GM18870 (cell line): ENCODE results near the gene KRT5.

ENCODE experiments used
- ATAC-seq: cut with Tn5 transposase; IDR thresholded peaks from one replicate; pipeline ENCODE4 v1.9.1; 2021; ENCODE audit warnings: moderate library complexity; ENCODE audit not compliant: unreplicated experiment

KRT5 gene

DNA sequence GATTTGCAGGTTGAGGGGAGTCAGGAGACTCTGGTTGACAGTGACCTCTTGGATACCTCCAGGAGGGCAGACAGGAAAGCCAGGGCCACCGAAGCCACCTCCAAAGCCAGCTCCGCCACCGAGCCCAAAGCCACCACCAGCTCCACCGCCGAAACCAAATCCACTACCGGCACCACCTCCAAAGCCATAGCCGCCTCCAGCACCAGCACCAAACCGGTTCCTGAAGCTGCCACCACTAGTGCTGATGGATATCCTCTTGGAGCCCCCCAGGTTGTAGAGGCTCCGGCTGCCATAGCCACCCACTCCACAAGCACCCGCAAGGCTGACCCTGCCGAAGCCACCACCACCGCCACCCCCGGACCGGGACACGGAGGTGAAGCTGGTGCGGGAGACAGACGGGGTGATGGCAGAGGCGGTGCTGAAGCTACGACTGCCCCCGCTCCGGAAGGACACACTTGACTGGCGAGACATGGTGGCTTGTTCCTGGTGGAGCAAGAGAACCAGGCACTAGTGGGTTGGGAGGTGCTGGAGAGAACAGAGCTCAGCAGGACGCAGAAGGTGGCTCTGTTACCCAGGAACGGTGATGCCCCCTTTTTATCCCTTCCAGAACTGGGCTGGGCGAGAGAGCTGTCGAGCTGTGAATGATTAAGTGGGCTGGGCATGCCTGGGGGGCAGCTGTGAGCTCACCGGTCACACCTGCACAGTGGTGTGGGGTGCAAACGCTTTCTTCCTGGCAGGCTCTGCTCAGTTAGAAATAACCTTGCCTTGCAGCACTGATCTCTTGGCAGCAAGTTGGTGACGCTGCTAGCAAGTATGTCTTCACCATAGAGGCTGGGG is at the start of gene KRT5:
TSS of gene KRT5 (minus strand) at position 569 of the 837 bp plus-strand sequence. CDS start at position 471, 98 bp downstream.
- no peak for ATAC-seq

DNA sequence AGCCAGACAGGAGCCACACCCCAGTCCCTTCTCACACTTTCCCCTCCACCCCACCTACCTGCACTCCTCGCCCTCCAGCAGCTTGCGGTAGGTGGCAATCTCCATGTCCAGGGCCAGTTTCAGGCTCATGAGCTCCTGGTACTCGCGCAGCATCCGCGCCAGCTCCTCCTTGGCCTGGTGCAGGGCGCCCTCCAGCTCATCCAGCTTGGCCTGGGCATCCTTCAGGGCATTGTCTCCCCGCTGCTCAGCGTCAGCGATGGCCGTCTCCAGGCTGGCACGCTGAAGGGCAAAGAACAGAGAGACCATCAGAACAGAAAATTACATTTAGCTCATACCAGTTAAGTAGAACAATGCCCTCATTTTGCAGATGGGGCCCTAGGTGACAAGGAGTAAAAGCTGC is 47.9 kb upstream of the KRT5 start:
- ATAC-seq = no peak

DNA sequence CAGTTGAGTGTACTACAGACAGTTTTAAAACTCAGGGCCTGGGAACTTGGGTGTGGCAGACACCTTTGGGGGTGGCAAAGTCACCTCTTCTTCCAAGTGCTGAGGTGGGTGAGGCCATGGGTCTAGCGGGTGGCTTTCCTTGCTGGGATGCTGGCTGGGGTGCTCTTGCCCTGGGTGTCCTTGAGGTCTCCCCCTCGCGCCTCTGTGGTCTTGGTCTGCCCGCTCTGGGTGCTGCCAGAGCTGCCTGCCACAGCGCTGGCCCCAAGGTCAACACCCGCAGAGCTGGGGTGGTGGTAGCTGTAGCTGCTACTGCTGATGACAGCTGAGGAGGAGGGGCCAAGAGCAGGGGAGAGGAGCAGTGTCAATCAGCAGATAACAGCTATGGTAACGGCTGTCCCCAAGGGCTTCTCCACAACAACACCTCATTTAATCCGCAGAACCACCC is 46.7 kb upstream of the KRT5 start:
- ATAC-seq = no peak

DNA sequence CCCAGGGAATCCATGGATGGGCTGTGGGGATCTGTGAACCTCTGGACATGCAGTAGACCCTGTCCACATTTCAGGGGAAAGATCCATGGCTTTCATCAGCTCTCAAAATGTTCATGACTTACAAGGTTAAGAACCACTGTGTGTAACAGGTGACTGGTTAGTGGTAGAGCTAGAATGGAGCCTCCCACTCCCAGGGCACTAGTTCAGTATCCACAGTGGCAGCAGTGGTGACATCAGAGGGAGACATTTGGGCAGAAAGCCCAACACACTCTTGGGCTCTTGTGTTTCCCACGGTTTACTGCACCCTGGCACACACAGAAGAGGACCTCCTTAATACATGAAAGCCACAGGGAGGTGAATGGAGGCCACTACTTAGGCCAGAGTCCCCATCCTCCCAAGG is 44.4 kb upstream of the KRT5 start:
- no peak for ATAC-seq

DNA sequence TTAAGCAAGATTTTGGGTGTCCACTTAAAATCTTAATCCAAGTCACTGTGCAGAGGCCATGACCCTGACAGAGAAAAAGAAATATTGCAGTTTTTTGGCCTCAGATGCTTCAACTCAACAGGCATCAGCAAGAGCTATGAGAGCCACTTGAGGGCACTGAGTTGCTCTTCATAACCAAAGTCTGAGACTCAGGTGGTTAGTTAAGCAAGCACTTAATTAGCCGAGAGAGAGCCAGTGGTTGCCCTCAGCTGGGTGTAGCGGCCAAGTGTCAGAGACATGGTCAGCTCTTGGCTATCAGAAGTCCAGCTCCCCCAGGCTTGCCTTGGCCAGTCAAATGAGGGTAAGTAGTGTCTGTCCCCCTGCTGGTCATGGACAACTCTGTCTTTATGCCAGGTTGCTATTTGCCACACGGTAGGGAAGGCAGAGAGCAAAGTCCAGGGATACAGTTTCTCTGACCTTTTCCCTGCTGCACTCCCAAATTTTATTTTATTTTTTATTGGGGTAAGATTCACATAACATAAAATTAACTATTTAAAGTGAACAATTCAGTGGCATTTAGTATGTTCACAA is 41.8 kb upstream of the KRT5 start:
- no peak for ATAC-seq

- no peak for ATAC-seq
Measured at GRCh38 chr12:52559979-52560378, 39.8 kb upstream of the KRT5 start.

GRCh38 chr12:52558781-52559445 is 38.7 kb upstream of the KRT5 start:
- ATAC-seq = no peak

GRCh38 chr12:52557476-52557875 is 37.3 kb upstream of the KRT5 start:
- ATAC-seq = no peak

GRCh38 chr12:52555577-52555976 is 35.4 kb upstream of the KRT5 start:
- no peak for ATAC-seq

GRCh38 chr12:52552681-52553195 is 32.5 kb upstream of the KRT5 start, which contains the start of gene KRT71:
Gene KRT71 (minus strand): TSS chr12:52553145. CDS start chr12:52553077, 68 bp downstream.
- no peak for ATAC-seq

- ATAC-seq = no peak
Measured at GRCh38 chr12:52552055-52552454, 31.9 kb upstream of the KRT5 start.

GRCh38 chr12:52551216-52551865 is 31.1 kb upstream of the KRT5 start:
- ATAC-seq = no peak

- no peak for ATAC-seq
Measured at GRCh38 chr12:52546126-52546525, 25.9 kb upstream of the KRT5 start.

- no peak for ATAC-seq
Measured at GRCh38 chr12:52543985-52544883, 24.0 kb upstream of the KRT5 start.

DNA sequence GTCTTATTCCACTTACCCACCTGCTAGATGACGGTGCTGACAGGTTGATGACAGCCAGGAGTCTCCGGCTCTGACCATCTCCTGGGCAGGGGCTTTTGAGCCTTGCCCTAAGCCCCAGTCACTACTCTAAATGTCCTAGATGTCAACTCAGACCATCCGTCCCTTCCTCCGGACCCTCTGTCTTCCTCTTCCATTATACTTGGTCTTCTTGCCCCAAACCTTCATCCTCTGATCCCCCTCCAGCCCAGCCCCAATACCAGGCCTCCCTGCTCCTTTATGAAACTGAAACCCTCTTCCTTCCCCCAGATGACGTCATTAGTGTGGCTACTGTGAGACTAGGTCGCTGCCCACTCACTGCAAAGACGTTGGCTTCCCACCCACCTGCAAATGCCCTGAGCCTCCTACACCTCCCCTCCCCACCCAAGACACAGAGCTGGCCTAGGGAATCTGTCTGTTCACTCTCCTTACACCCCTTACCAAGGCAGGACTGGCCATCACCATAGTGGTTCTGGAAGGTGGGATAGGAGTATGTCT is 22.7 kb upstream of the KRT5 start:
- ATAC-seq = no peak

DNA sequence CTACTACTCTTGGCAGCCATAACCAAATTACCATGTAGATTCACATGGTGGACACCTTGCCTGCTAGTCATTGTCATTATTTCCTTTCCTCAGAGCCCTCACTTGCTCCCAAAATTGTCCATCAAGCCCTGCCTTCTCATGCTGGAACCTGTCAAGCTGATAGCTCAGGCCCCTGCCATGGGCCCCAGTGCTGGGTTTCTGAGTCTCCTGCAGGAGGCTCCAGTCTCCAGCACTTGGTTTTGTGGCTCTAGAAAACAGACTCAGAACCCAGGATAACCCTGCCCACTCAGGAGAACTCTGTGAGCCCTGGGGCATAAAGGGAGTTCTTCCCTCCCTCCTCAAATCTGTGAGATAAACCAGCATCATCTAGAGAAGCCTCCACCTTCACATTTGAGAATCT is 22.0 kb upstream of the KRT5 start:
- no peak for ATAC-seq

DNA sequence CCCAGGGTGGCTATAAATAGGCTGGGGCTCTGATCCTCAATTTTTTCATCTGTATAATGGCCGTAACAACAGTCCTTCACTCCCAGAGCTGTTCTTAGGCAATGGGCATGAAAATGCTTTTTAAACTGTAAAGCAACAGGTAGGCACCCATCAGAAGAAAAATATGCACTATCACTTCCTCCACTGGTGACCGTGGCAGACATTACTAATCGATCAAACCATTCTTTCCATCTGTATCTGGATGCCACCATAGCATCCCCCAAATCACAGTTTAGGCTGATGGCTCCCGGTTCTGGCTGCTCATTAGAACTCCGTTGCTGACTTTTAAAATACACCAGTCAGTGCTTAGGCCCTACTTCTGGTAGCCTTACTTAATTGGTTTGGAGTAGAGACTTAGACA is 21.5 kb upstream of the KRT5 start:
- no peak for ATAC-seq

GRCh38 chr12:52540531-52540930 is 20.3 kb upstream of the KRT5 start:
- ATAC-seq = no peak

DNA sequence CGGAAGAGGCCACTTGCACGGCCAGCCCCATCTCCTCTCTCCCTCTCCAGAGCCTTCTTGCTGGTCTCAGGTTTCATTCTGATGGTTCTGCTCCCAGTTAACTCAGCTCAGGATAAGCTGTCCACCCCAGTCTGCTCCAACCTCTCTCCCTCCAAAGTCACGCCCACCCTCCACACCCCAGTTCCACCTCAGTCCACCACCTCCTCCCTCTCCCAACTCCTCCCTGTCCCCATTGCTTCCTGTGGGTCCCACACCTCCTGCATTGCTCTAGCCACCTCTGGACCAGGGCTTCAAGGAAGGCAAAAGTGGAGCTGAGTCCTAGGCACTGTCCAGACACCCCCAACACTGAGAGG is 19.6 kb upstream of the KRT5 start:
- ATAC-seq = no peak
